ENCODE results near the gene RANBP1. TPM values are rescaled to one million over a fixed set of nuclear protein-coding genes. Genes with fewer than 3 reads are reported as not detected.

The RANBP1 gene
- total RNA-seq, 4 donors from 2014 or later = 116 to 180 (median 140) TPM

DNA sequence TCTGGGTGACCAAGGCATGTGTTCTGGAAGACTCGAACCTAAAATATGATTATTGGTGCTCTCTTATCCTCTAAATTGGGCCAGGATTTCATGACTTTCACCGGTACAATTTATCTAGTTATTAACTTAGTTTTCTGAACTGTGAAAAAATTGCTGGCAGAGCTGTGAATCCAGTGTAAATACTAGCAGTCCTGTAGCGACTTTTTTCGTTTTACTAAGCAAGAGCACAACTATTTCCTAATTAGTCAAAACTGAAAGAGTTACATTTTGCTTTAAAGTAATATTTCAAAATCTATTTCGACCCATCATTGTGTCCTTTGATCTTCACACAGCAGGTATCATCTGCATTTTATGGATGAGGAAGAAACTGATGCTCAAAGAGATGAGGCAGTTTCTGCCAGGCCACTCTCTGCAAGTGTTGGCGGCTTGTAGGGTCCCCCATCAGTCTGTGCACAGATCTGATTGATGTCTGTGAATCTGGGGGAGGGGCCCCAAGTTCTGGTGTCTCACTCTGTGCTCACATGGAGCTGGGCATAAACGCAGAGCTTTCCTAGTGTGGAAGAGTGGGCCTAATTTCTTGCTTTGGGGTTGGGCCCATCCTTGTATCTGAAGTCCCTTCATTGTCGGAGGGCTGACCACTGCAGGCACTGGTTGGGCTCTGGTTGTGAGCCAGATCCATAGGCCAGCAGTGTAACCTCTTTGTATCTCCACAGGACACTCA lies 2.6 kb downstream of the RANBP1 start:
- H3K27ac ChIP-seq (replicated peaks in 1 of 4) = peak overlapping the region; percentile 85 to 91 (median 88)
- 10% methylated on average over 8 of the region's 8 CpGs for WGBS
- peak overlapping the region; percentile 80 to 91 (median 86) for H3K4me3 ChIP-seq
- TF ChIP-seq POLR2AphosphoS5 (IDR thresholded peaks at IDR 0.05) (no peak), POLR2A (IDR thresholded peaks at IDR 0.05; ENCODE audit: low read depth) (no peak), EP300 (IDR thresholded peaks at IDR 0.05) (no peak)
- TF ChIP-seq, protein P1, sequence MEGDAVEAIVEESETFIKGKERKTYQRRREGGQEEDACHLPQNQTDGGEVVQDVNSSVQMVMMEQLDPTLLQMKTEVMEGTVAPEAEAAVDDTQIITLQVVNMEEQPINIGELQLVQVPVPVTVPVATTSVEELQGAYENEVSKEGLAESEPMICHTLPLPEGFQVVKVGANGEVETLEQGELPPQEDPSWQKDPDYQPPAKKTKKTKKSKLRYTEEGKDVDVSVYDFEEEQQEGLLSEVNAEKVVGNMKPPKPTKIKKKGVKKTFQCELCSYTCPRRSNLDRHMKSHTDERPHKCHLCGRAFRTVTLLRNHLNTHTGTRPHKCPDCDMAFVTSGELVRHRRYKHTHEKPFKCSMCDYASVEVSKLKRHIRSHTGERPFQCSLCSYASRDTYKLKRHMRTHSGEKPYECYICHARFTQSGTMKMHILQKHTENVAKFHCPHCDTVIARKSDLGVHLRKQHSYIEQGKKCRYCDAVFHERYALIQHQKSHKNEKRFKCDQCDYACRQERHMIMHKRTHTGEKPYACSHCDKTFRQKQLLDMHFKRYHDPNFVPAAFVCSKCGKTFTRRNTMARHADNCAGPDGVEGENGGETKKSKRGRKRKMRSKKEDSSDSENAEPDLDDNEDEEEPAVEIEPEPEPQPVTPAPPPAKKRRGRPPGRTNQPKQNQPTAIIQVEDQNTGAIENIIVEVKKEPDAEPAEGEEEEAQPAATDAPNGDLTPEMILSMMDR (IDR thresholded peaks at IDR 0.05) = no peak
- H3K9me3 ChIP-seq = no peaks in the 10 kb centered on the region
- H3K27me3 ChIP-seq = no peaks in the 10 kb centered on the region
- intact Hi-C loops (cut with DNase I) = no loop called here
- peaks cover 29 to 75% (median 56%) of the 10 kb centered on the region in 4 donors for H3K4me1 ChIP-seq
- DNase-seq (ENCODE audit: extremely low spot score) = no peak
- peaks cover 26 to 70% (median 59%) of the 10 kb centered on the region in 4 donors for H3K36me3 ChIP-seq

DNA sequence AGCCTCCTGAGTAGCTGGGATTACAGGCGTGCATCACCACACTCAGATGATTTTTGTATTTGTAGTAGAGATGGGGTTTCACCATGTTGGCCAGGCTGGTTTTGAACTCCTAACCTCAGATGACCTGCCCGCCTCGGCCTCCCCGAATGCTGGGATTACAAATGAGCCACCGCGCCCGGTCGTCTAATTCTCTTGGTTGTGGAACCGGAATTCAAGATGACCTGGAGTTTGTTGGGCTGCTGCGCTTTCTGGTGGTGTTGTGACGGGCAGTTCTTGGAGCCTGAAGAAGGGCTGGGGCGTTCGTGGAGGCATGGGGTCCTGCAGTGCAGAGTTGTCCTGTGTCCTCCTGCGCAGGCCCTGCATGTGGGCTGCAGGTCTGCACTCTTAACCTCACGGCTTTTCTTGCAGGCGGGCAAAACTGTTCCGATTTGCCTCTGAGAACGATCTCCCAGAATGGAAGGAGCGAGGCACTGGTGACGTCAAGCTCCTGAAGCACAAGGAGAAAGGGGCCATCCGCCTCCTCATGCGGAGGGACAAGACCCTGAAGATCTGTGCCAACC lies 6.0 kb downstream of the RANBP1 start:
- intact Hi-C loops (cut with DNase I) = no loop called here
- H3K4me3 ChIP-seq = no peak overlapping the region
- no peaks in the 10 kb centered on the region for H3K9me3 ChIP-seq
- 87% methylated on average over 19 of the region's 22 CpGs for WGBS
- H3K4me1 ChIP-seq = peaks cover 19 to 50% (median 40%) of the 10 kb centered on the region in 4 donors
- peaks cover 53 to 79% (median 69%) of the 10 kb centered on the region in 4 donors for H3K36me3 ChIP-seq
- H3K27ac ChIP-seq (replicated peaks in 1 of 4) = no peak overlapping the region
- TF ChIP-seq, protein P1 (IDR thresholded peaks at IDR 0.05) = no peak
- TF ChIP-seq POLR2AphosphoS5 (IDR thresholded peaks at IDR 0.05) = no peak
- TF ChIP-seq POLR2A (IDR thresholded peaks at IDR 0.05; ENCODE audit: low read depth) = no peak
- no peaks in the 10 kb centered on the region for H3K27me3 ChIP-seq
- DNase-seq (ENCODE audit: extremely low spot score) = no peak

DNA sequence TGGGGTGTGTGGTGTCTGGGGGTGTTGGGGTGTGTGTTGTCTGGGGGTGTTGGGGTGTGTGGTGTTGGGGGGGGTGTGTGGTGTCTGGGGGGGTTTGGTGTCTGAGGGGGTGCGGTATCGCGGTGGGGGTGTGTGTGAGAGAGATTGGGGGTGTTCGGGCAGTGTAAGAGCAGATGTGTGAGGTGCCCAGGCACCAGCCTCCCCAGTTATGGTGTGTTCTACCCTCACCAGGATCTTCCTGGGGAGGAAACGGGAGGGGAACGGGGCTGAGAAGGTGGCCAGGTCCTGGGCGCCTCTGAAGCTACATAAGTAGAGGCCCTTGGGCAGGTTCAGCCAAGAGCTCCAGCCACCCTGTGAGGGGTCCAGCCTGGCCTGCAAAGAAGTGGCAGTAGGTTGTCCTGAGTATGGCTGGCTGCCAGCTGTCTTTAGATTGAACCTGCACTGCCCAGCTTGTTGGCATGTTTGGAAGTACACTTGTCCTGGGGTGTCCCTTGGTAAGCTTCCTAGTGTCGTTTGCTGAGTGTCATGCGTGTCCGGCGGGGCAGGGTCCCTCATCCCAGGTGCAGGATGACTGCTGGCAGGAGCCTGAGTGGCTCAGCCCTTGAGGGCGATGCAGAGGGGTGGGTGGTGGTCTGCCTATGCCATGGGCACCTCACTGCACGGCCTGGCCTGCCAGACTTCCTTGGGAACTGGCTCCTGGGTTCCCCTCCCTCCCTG lies 7.6 kb downstream of the RANBP1 start:
- no peaks in the 10 kb centered on the region for H3K9me3 ChIP-seq
- peaks cover 54 to 91% (median 76%) of the 10 kb centered on the region in 4 donors for H3K36me3 ChIP-seq
- H3K27ac ChIP-seq (replicated peaks in 1 of 4) = no peak overlapping the region
- H3K27me3 ChIP-seq = no peaks in the 10 kb centered on the region
- peaks cover 12 to 41% (median 31%) of the 10 kb centered on the region in 4 donors for H3K4me1 ChIP-seq
- no peak overlapping the region for H3K4me3 ChIP-seq
- DNase-seq (ENCODE audit: extremely low spot score) = no peak
- intact Hi-C loops (cut with DNase I) = no loop called here
- TF ChIP-seq EP300 (IDR thresholded peaks at IDR 0.05) = no peak
- 91% methylated on average over 9 of the region's 13 CpGs for WGBS

DNA sequence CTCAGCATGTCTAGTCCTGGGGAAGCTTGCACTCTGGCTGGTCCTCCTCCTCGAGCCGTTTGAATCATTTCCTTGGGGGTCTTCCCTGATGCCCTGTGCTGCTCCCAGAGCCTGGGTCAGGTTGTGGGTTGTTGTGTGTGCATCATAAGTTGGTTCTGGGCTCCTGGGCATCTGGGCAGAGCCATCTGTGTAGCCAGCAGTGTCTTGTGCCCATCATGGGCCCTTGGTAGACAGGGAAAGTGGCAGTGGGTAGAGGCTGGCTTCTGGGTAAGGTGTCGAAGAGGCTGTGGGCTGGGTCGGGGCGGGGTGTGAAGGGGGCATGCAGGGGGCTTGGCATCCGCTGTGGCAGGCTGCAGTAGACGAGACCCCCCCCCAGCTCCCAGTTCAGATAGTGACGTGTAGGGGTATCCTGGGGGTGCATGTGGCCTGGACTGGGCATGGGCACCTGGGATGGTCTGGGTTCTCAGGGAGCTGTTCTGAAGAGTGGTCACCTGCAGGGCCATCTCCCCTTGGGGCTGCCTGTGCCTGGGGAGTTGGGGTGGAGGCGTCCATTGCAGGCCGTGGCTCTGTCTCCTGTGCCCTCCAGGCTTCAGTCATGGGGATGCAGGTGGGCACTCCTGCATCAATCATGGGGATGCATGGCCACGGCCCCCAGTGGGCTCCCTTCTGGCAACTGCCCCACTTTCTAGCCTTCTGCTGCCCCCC lies 8.3 kb downstream of the RANBP1 start:
- H3K27ac ChIP-seq (replicated peaks in 1 of 4) = no peak overlapping the region
- intact Hi-C loops (cut with DNase I) = no loop called here
- H3K9me3 ChIP-seq = no peaks in the 10 kb centered on the region
- H3K27me3 ChIP-seq = no peaks in the 10 kb centered on the region
- peaks cover 52 to 85% (median 72%) of the 10 kb centered on the region in 4 donors for H3K36me3 ChIP-seq
- no peak overlapping the region for H3K4me3 ChIP-seq
- no peak for DNase-seq (ENCODE audit: extremely low spot score)
- WGBS = 98% methylated on average over 5 of the region's 11 CpGs
- TF ChIP-seq EP300 (IDR thresholded peaks at IDR 0.05) (no peak), POLR2AphosphoS5 (IDR thresholded peaks at IDR 0.05) (no peak), POLR2A (IDR thresholded peaks at IDR 0.05; ENCODE audit: low read depth) (no peak)
- H3K4me1 ChIP-seq = peaks cover 5 to 33% (median 24%) of the 10 kb centered on the region in 4 donors

DNA sequence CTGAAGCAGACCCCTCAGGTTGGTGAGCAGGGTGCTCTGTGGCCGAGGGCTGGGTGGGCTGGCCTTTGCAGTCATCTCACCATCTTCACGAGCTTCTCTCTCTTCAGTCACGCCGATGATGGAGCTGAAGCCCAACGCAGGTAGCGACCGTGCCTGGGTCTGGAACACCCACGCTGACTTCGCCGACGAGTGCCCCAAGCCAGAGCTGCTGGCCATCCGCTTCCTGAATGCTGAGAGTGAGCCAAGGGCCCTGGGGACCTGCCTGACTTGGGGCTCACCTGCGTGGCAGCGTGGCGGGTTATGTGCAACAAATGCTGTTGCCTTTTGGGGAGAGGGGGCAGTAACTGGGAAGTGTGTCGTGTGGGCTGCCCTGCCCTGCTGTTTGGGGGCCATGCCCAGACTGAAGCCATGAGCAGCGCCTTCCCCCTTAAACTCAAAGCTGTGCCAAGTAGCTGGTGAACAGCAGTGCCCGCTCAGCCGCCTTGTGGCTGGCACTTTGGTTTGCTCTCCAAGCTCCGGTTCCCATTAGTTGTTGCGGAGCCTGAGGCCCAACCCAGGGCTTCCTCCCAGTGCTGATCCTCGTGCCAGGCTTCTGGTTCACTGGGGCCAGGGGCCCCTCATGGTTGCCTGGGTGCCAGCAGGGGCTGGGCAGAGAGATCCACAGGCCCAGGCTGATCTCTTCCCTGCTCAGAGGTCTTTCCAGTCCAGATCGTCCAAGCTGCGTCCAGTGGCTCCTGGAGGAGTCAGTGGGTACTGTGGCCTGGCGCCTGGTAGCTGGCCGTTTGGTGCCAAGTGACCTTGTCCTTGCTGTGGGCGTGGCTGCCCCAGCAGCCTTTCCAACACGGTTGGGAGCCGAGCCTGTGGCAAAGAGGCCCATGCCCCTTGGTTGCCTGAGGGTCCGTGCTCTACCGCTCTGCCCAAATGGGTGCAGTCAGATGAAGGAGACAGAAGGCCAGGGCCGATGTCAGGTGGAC lies 9.6 kb downstream of the RANBP1 start:
- no peak overlapping the region for H3K4me3 ChIP-seq
- no peak overlapping the region for H3K27ac ChIP-seq (replicated peaks in 1 of 4)
- TF ChIP-seq POLR2A (IDR thresholded peaks at IDR 0.05; ENCODE audit: low read depth) (no peak), EP300 (IDR thresholded peaks at IDR 0.05) (no peak), POLR2AphosphoS5 (IDR thresholded peaks at IDR 0.05) (no peak)
- TF ChIP-seq, protein P1 (IDR thresholded peaks at IDR 0.05) = no peak
- H3K27me3 ChIP-seq = no peaks in the 10 kb centered on the region
- peaks cover 3 to 29% (median 18%) of the 10 kb centered on the region in 4 donors for H3K4me1 ChIP-seq
- H3K9me3 ChIP-seq = no peaks in the 10 kb centered on the region
- WGBS = 90% methylated on average over 3 of the region's 32 CpGs
- intact Hi-C loops (cut with DNase I) = no loop called here
- DNase-seq (ENCODE audit: extremely low spot score) = no peak
- H3K36me3 ChIP-seq = peaks cover 40 to 73% (median 59%) of the 10 kb centered on the region in 4 donors
